OCI-LY7 (cell line): Measurements from ENCODE around the gene KCNIP4.

Source experiments
- EZH2phosphoT487 ChIP-seq: fragments of 200-600 bp; sonication (generic); IDR thresholded peaks from 2 replicates; pipeline ENCODE4 v1.6.1; 2018; ENCODE audit warnings: low read depth, borderline replicate concordance, mild to moderate bottlenecking, mixed run types, antibody characterized with exemption, low read length, moderate library complexity, mixed read lengths
- TF ChIP-seq, protein P1 (sequence below): fragments of 200-600 bp; sonication (generic); conservative IDR thresholded peaks from 2 replicates; pipeline ENCODE4 v1.5.1; 2014; ENCODE audit warnings: mild to moderate bottlenecking, antibody characterized with exemption, low read length, moderate library complexity, mixed read lengths

DNA sequence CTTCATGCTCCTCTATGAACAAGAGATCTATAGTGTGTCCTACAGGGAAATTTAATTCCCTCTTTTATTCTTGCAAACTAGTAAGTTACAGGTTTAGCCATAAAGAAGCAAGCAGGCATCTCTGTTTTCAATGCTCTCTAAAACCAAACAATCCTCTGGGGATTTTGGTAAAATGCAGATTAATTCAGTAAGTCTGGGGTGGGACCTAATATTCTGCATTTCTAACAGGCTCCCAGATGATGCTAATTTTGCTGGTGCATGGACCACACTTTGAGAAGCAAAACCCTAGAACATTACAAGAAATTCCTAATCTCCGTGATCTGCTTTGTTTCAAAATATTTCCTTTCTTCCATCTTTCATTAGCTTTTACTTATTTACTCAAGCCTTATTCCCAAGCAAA lies 903.5 kb downstream of the KCNIP4 start:
- TF ChIP-seq, protein P1, sequence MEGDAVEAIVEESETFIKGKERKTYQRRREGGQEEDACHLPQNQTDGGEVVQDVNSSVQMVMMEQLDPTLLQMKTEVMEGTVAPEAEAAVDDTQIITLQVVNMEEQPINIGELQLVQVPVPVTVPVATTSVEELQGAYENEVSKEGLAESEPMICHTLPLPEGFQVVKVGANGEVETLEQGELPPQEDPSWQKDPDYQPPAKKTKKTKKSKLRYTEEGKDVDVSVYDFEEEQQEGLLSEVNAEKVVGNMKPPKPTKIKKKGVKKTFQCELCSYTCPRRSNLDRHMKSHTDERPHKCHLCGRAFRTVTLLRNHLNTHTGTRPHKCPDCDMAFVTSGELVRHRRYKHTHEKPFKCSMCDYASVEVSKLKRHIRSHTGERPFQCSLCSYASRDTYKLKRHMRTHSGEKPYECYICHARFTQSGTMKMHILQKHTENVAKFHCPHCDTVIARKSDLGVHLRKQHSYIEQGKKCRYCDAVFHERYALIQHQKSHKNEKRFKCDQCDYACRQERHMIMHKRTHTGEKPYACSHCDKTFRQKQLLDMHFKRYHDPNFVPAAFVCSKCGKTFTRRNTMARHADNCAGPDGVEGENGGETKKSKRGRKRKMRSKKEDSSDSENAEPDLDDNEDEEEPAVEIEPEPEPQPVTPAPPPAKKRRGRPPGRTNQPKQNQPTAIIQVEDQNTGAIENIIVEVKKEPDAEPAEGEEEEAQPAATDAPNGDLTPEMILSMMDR, result no peak
- TF ChIP-seq EZH2phosphoT487, result no peak
